ENCODE results near the gene KIF20B.
"Not testable (repeated sequence)": the region's sequence is repeated elsewhere in the genome, so short reads cannot be mapped to it uniquely, and the experiment has no call there.

KIF20B gene

GRCh38 chr10:89685936-89686335 is 15.5 kb upstream of the KIF20B start:
- no peak for DNase-seq (ENCODE audit: low spot score)

- DNase-seq (ENCODE audit: low spot score) = no peak
Observed at GRCh38 chr10:89690027-89690426, 11.4 kb upstream of the KIF20B start.

GRCh38 chr10:89692416-89692815 is 9.0 kb upstream of the KIF20B start:
- DNase-seq (ENCODE audit: low spot score) = no peak

- DNase-seq (ENCODE audit: low spot score) = no peak
Observed at GRCh38 chr10:89693176-89693575, 8.2 kb upstream of the KIF20B start.

- no peak for DNase-seq (ENCODE audit: low spot score)
Observed at GRCh38 chr10:89695307-89695706, 6.1 kb upstream of the KIF20B start.

GRCh38 chr10:89697946-89698345 is 3.4 kb upstream of the KIF20B start:
- DNase-seq (ENCODE audit: low spot score) = no peak

GRCh38 chr10:89699581-89700064 is 1.8 kb upstream of the KIF20B start:
- no peak for DNase-seq (ENCODE audit: low spot score)

GRCh38 chr10:89700923-89701241 is 508 bp upstream of the KIF20B start:
- no peak for DNase-seq (ENCODE audit: low spot score)

- DNase-seq (ENCODE audit: low spot score) = no peak
Observed at GRCh38 chr10:89702121-89702480, 711 bp downstream of the KIF20B start.

GRCh38 chr10:89705466-89705865 is 4.1 kb downstream of the KIF20B start:
- no peak for DNase-seq (ENCODE audit: low spot score)

- DNase-seq (ENCODE audit: low spot score) = no peak
Observed at GRCh38 chr10:89706011-89706410, 4.6 kb downstream of the KIF20B start.

GRCh38 chr10:89707372-89707771 is 6.0 kb downstream of the KIF20B start:
- no peak for DNase-seq (ENCODE audit: low spot score)

GRCh38 chr10:89710753-89711152 is 9.4 kb downstream of the KIF20B start:
- DNase-seq (ENCODE audit: low spot score) = peak; percentile 11

- DNase-seq (ENCODE audit: low spot score) = no peak
Observed at GRCh38 chr10:89734616-89735015, 33.2 kb downstream of the KIF20B start.

- DNase-seq (ENCODE audit: low spot score) = no peak
Observed at GRCh38 chr10:89738551-89739209, 37.3 kb downstream of the KIF20B start.

- DNase-seq (ENCODE audit: low spot score) = no peak
Observed at GRCh38 chr10:89741126-89741762, 39.9 kb downstream of the KIF20B start.

- no peak for DNase-seq (ENCODE audit: low spot score)
Observed at GRCh38 chr10:89744026-89744425, 42.6 kb downstream of the KIF20B start.

- no peak for DNase-seq (ENCODE audit: low spot score)
Observed at GRCh38 chr10:89745903-89746302, 44.5 kb downstream of the KIF20B start.

GRCh38 chr10:89750441-89750840 is 49.1 kb downstream of the KIF20B start:
- DNase-seq (ENCODE audit: low spot score) = no peak

GRCh38 chr10:89755374-89755773 is 54.0 kb downstream of the KIF20B start:
- no peak for DNase-seq (ENCODE audit: low spot score)

- DNase-seq (ENCODE audit: low spot score) = no peak
Observed at GRCh38 chr10:89759531-89759930, 58.1 kb downstream of the KIF20B start.

GRCh38 chr10:89763671-89764070 is 62.3 kb downstream of the KIF20B start:
- DNase-seq (ENCODE audit: low spot score) = not testable (repeated sequence)

- no peak for DNase-seq (ENCODE audit: low spot score)
Observed at GRCh38 chr10:89771684-89772083, 70.3 kb downstream of the KIF20B start.

- DNase-seq (ENCODE audit: low spot score) = no peak
Observed at GRCh38 chr10:89773081-89773480, 71.7 kb downstream of the KIF20B start.

All from COLO829 (cell line).